Activated naive CD8-positive, alpha-beta T cell treated with anti-CD3 and anti-CD28 coated beads, Interleukin-2, amount 50 U/mL, for 24 hours (primary cell): ENCODE results near the gene ZFAND2A.
"Not testable (repeated sequence)": the region's sequence is repeated elsewhere in the genome, so short reads cannot be mapped to it uniquely, and the experiment has no call there.

Source experiments
- ATAC-seq: fragments of 150-1000 bp; cut with Tn5 transposase; one replicate; pipeline ENCODE4 v1.10.0; 2021
- DNase-seq: peaks from one replicate; pipeline ENCODE4 v3.0.0; 2021
- H3K27ac Mint-ChIP-seq: one replicate; pipeline ENCODE4 v1.8.0; 2021; ENCODE audit warnings: mild to moderate bottlenecking, mixed read lengths
- H3K27me3 Mint-ChIP-seq: one replicate; pipeline ENCODE4 v1.8.0; 2021; ENCODE audit warnings: mixed read lengths
- H3K36me3 Mint-ChIP-seq: one replicate; pipeline ENCODE4 v1.8.0; 2021; ENCODE audit warnings: low read depth, mixed read lengths
- H3K4me1 Mint-ChIP-seq: one replicate; pipeline ENCODE4 v1.8.0; 2021; ENCODE audit warnings: mixed read lengths
- H3K4me3 Mint-ChIP-seq: one replicate; pipeline ENCODE4 v1.8.0; 2021; ENCODE audit warnings: mild to moderate bottlenecking, moderate library complexity, mixed read lengths
- H3K9me3 Mint-ChIP-seq: one replicate; pipeline ENCODE4 v1.8.0; 2021; ENCODE audit warnings: mixed read lengths

ZFAND2A gene

GRCh38 chr7:1115171-1116045 is 44.6 kb downstream of the ZFAND2A start:
- not testable (repeated sequence) for H3K9me3 Mint-ChIP-seq, ATAC-seq, H3K36me3 Mint-ChIP-seq, DNase-seq, H3K27me3 Mint-ChIP-seq, H3K4me3 Mint-ChIP-seq, H3K27ac Mint-ChIP-seq
- peaks cover 12% of the 10 kb centered on the region for H3K4me1 Mint-ChIP-seq

GRCh38 chr7:1114505-1114904 is 45.5 kb downstream of the ZFAND2A start:
- no peak for DNase-seq
- H3K27ac Mint-ChIP-seq: no peak overlapping the region

GRCh38 chr7:1114088-1114487 is 45.9 kb downstream of the ZFAND2A start:
- Mint-ChIP-seq H3K27ac (no peak overlapping the region), H3K4me1 (peaks cover 8% of the 10 kb centered on the region), H3K27me3 (no peaks in the 10 kb centered on the region), H3K36me3 (peaks cover 8% of the 10 kb centered on the region), H3K4me3 (no peak overlapping the region), H3K9me3 (no peaks in the 10 kb centered on the region)
- ATAC-seq: no peak
- DNase-seq: no peak

More at GRCh38 chr7:1114505-1114904, 45.5 kb downstream of the ZFAND2A start:
- H3K27me3 Mint-ChIP-seq: no peaks in the 10 kb centered on the region
- peaks cover 8% of the 10 kb centered on the region for H3K36me3 Mint-ChIP-seq
- ATAC-seq: no peak
- peaks cover 12% of the 10 kb centered on the region for H3K4me1 Mint-ChIP-seq
- no peaks in the 10 kb centered on the region for H3K9me3 Mint-ChIP-seq
- no peak overlapping the region for H3K4me3 Mint-ChIP-seq

GRCh38 chr7:1113548-1113885 is 46.5 kb downstream of the ZFAND2A start:
- DNase-seq (no peak), ATAC-seq (no peak)
- H3K4me1 Mint-ChIP-seq: peaks cover 7% of the 10 kb centered on the region
- no peak overlapping the region for H3K4me3 Mint-ChIP-seq
- H3K36me3 Mint-ChIP-seq: peaks cover 8% of the 10 kb centered on the region
- no peaks in the 10 kb centered on the region for H3K9me3 Mint-ChIP-seq
- no peak overlapping the region for H3K27ac Mint-ChIP-seq
- H3K27me3 Mint-ChIP-seq: no peaks in the 10 kb centered on the region

GRCh38 chr7:1112625-1113547 is 47.1 kb downstream of the ZFAND2A start:
- Mint-ChIP-seq H3K27ac (no peak overlapping the region), H3K36me3 (peaks cover 7% of the 10 kb centered on the region), H3K4me1 (peaks cover 4% of the 10 kb centered on the region), H3K9me3 (no peaks in the 10 kb centered on the region), H3K4me3 (no peak overlapping the region), H3K27me3 (no peaks in the 10 kb centered on the region)
- no peak for DNase-seq
- ATAC-seq: no peak

GRCh38 chr7:1112109-1112508 is 47.9 kb downstream of the ZFAND2A start:
- DNase-seq: no peak
- Mint-ChIP-seq H3K4me1 (no peaks in the 10 kb centered on the region), H3K4me3 (no peak overlapping the region), H3K36me3 (no peaks in the 10 kb centered on the region), H3K27me3 (no peaks in the 10 kb centered on the region), H3K27ac (no peak overlapping the region), H3K9me3 (no peaks in the 10 kb centered on the region)
- ATAC-seq: no peak

- DNase-seq (no peak), ATAC-seq (no peak)
- Mint-ChIP-seq H3K27ac (no peak overlapping the region), H3K27me3 (no peaks in the 10 kb centered on the region), H3K4me1 (no peaks in the 10 kb centered on the region), H3K4me3 (no peak overlapping the region), H3K9me3 (no peaks in the 10 kb centered on the region), H3K36me3 (no peaks in the 10 kb centered on the region)
These were observed 48.8 kb downstream of the ZFAND2A start for GRCh38 chr7:1111156-1111555.

GRCh38 chr7:1110358-1110757 is 49.6 kb downstream of the ZFAND2A start:
- Mint-ChIP-seq H3K27ac (no peak overlapping the region), H3K4me3 (no peak overlapping the region), H3K36me3 (no peaks in the 10 kb centered on the region), H3K4me1 (no peaks in the 10 kb centered on the region), H3K27me3 (no peaks in the 10 kb centered on the region), H3K9me3 (no peaks in the 10 kb centered on the region)
- no peak for DNase-seq
- ATAC-seq: no peak

GRCh38 chr7:1109581-1110310 is 50.2 kb downstream of the ZFAND2A start:
- DNase-seq (no peak), ATAC-seq (no peak)
- Mint-ChIP-seq H3K9me3 (no peaks in the 10 kb centered on the region), H3K36me3 (no peaks in the 10 kb centered on the region), H3K27me3 (no peaks in the 10 kb centered on the region), H3K4me1 (peaks cover 6% of the 10 kb centered on the region), H3K27ac (no peak overlapping the region), H3K4me3 (no peak overlapping the region)

GRCh38 chr7:1108264-1108920 is 51.6 kb downstream of the ZFAND2A start:
- Mint-ChIP-seq H3K4me3 (no peak overlapping the region), H3K27ac (no peak overlapping the region), H3K27me3 (no peaks in the 10 kb centered on the region), H3K4me1 (peaks cover 14% of the 10 kb centered on the region), H3K9me3 (no peaks in the 10 kb centered on the region), H3K36me3 (no peaks in the 10 kb centered on the region)
- no peak for ATAC-seq
- DNase-seq: no peak

GRCh38 chr7:1106793-1107421 is 53.1 kb downstream of the ZFAND2A start:
- no peaks in the 10 kb centered on the region for H3K27me3 Mint-ChIP-seq
- H3K9me3 Mint-ChIP-seq: no peaks in the 10 kb centered on the region
- H3K36me3 Mint-ChIP-seq: no peaks in the 10 kb centered on the region
- H3K4me3 Mint-ChIP-seq: no peak overlapping the region
- H3K27ac Mint-ChIP-seq: no peak overlapping the region
- ATAC-seq: no peak
- no peak for DNase-seq
- peaks cover 19% of the 10 kb centered on the region for H3K4me1 Mint-ChIP-seq

- ATAC-seq (no peak), DNase-seq (no peak)
- Mint-ChIP-seq H3K4me1 (peaks cover 19% of the 10 kb centered on the region), H3K36me3 (no peaks in the 10 kb centered on the region), H3K4me3 (no peak overlapping the region), H3K27ac (no peak overlapping the region), H3K9me3 (no peaks in the 10 kb centered on the region), H3K27me3 (no peaks in the 10 kb centered on the region)
These were observed 53.8 kb downstream of the ZFAND2A start for GRCh38 chr7:1106063-1106792.

- Mint-ChIP-seq H3K9me3 (no peaks in the 10 kb centered on the region), H3K36me3 (no peaks in the 10 kb centered on the region), H3K4me1 (peaks cover 19% of the 10 kb centered on the region), H3K27ac (no peak overlapping the region), H3K27me3 (no peaks in the 10 kb centered on the region), H3K4me3 (no peak overlapping the region)
- no peak for DNase-seq
- no peak for ATAC-seq
These were observed 54.8 kb downstream of the ZFAND2A start for GRCh38 chr7:1105189-1105588.
